Spleen (tissue), 11 donors: Measurements from ENCODE around the gene ATG10. TPM values are rescaled to one million over a fixed set of nuclear protein-coding genes. Genes with fewer than 3 reads are reported as not detected.
"Not testable (repeated sequence)": the region's sequence is repeated elsewhere in the genome, so short reads cannot be mapped to it uniquely, and the experiment has no call there.

Experiments used
- DNase-seq: peaks from one replicate; pipeline ENCODE4 v3.0.0-alpha.2; 2020
- H3K27ac ChIP-seq, 8 donors: fragments of 200-600 bp; sonication (generic) in 7 of 8; 1 replicate in 4 of 8; 2 replicates in 4 of 8; pipeline versions ENCODE4 v1.5.0 to v1.8.0; 2016 to 2021; ENCODE audit warnings: inconsistent platforms in 4 of 8, mild to moderate bottlenecking in 4 of 8, moderate library complexity in 1 of 8
- H3K27me3 ChIP-seq, 7 donors: fragments of 200-600 bp; sonication (generic) in 6 of 7; replicated peaks in 1 of 7; 1 replicate in 4 of 7; 2 replicates in 3 of 7; pipeline versions ENCODE4 v1.5.0 to v1.8.0; 2016 to 2021; ENCODE audit warnings: inconsistent platforms in 3 of 7, mild to moderate bottlenecking in 1 of 7
- H3K36me3 ChIP-seq, 6 donors: fragments of 200-600 bp; sonication (generic) in 5 of 6; 1 replicate in 4 of 6; 2 replicates in 2 of 6; pipeline versions ENCODE4 v1.5.0 to v1.8.0; 2016 to 2021; ENCODE audit warnings: inconsistent platforms in 2 of 6
- H3K4me1 ChIP-seq, 6 donors: fragments of 200-600 bp; sonication (generic) in 5 of 6; 1 replicate in 3 of 6; 2 replicates in 3 of 6; pipeline versions ENCODE4 v1.5.0 to v1.8.0; 2016 to 2021; ENCODE audit warnings: inconsistent platforms in 3 of 6
- H3K4me3 ChIP-seq, 8 donors: fragments of 200-600 bp; sonication (generic) in 7 of 8; 1 replicate in 4 of 8; 2 replicates in 4 of 8; pipeline versions ENCODE4 v1.5.0 to v1.8.0; 2016 to 2021; ENCODE audit warnings: inconsistent platforms in 4 of 8, mild to moderate bottlenecking in 4 of 8, moderate library complexity in 2 of 8
- H3K9me3 ChIP-seq, 8 donors: fragments of 200-600 bp; sonication (generic) in 7 of 8; 1 replicate in 4 of 8; 2 replicates in 4 of 8; pipeline versions ENCODE4 v1.5.0 to v1.8.0; 2016 to 2021; ENCODE audit warnings: inconsistent platforms in 4 of 8
- POLR2A ChIP-seq, 3 donors: fragments of 450-650 bp; IDR thresholded peaks; one replicate each; pipeline ENCODE4 v1.5.1; 2017; ENCODE audit warnings: antibody characterized with exemption in 3 of 3, mild to moderate bottlenecking in 1 of 3
- POLR2AphosphoS5 ChIP-seq, 3 donors: sonication (generic); formaldehyde crosslinking; IDR thresholded peaks; one replicate each; pipeline ENCODE4 v1.5.1; 2017; ENCODE audit warnings: antibody characterized with exemption in 3 of 3
- WGBS, 5 donors: extraction: QIAGEN DNeasy Blood & Tissue Kit in 3 of 5; methylation state at CpG; one replicate each; pipeline versions ENCODE4 v1.1.5 to v1.1.7; 2013 to 2018; 5-methylcytosine and 5-hydroxymethylcytosine counted together
- intact Hi-C: fragments of 100-400 bp; cut with DNase I; formaldehyde crosslinking; loops from one replicate; pipeline ENCODE4 v1.15.0; 2023; ENCODE audit warnings: low total_unique reads
- polyA plus RNA-seq, 3 donors: library from polyadenylated mRNA; stranded (reverse); fragments of 200-250 nt; gene quantifications; one replicate each; pipeline ENCODE4 v1.2.1, GENCODE V29; 2013
- total RNA-seq, 7 donors: library from RNA; depleted of rRNA in 3 of 7; stranded (reverse); fragments of >200 nt in 3 of 7; fragmentation: NEBNext Ultra II Directional in 4 of 7; extraction: Animal tissue kit (Norgen Biotek cat#: 25700) in 4 of 7; gene quantifications; one replicate each; pipeline versions ENCODE4 v1.1.0 to v1.2.1, GENCODE V29; 2016 to 2021
- TF ChIP-seq, protein P1 (sequence below), 11 experiments: fragments of 200-600 bp in 7 of 11; fragments of 450-650 bp in 4 of 11; sonication (generic) in 4 of 11; IDR thresholded peaks in 8 of 11; conservative IDR thresholded peaks in 3 of 11; 1 replicate in 7 of 11; 2 replicates in 4 of 11; pipeline versions ENCODE4 v1.4.0 to v1.8.0; 2016 to 2021; ENCODE audit warnings: antibody characterized with exemption in 11 of 11, inconsistent platforms in 4 of 11, mild to moderate bottlenecking in 1 of 11
- donor health status: healthy with polysubstance abuse.
- donor health status: DM: no; HTN: no; CAD: no; lungs with moderate emphysema.
- donor health status: DM: no; HTN: no; CAD: no.
- donor health status: Bipolar disorder and iron deficiency.
- donor health status: healthy.
- donor health status: DM: no; HTN: no; CAD: no.
- donor health status: DM: yes; HTN: yes; CAD: no.

ATG10 gene
- total and polyA plus RNA-seq, 10 donors = 1.7 to 9.1 (median 5.0) TPM

DNA sequence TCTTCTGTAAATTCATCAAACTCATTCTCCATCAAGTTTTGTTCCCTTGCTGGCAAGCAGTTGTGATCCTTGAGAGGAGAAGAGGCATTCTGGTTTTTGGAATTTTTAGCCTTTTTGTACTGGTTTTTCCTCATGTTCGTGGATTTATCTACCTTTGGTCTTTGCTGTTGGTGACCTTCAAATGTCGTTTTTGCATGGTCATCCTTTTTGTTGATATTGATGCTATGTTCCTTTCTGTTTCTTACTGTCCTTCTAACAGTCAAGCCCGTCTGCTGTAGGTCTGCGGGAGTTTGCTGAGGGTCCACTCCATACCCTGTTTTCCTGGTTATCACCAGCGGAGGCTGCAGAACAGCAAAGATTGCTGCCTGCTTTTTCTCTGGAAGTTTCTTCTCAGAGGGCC is 165.4 kb downstream of the ATG10 start:
- Histone ChIP-seq H3K27me3 (no peaks in the 10 kb centered on the region), H3K4me1 (no peaks in the 10 kb centered on the region), H3K36me3 (no peaks in the 10 kb centered on the region), H3K4me3 (no peak overlapping the region), H3K27ac (no peak overlapping the region), H3K9me3 (peaks cover 0 to 39% (median 28%) of the 10 kb centered on the region in 8 donors)
- 92 to 97% (median 96%) methylated on average over 5 of the region's 5 CpGs for WGBS, 5 donors
- DNase-seq = no peak
- TF ChIP-seq, protein P1, sequence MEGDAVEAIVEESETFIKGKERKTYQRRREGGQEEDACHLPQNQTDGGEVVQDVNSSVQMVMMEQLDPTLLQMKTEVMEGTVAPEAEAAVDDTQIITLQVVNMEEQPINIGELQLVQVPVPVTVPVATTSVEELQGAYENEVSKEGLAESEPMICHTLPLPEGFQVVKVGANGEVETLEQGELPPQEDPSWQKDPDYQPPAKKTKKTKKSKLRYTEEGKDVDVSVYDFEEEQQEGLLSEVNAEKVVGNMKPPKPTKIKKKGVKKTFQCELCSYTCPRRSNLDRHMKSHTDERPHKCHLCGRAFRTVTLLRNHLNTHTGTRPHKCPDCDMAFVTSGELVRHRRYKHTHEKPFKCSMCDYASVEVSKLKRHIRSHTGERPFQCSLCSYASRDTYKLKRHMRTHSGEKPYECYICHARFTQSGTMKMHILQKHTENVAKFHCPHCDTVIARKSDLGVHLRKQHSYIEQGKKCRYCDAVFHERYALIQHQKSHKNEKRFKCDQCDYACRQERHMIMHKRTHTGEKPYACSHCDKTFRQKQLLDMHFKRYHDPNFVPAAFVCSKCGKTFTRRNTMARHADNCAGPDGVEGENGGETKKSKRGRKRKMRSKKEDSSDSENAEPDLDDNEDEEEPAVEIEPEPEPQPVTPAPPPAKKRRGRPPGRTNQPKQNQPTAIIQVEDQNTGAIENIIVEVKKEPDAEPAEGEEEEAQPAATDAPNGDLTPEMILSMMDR (IDR thresholded peaks at IDR 0.05 in 8 of 11, conservative IDR thresholded peaks at IDR 0.05 in 3 of 11) = no peak
- TF ChIP-seq POLR2A (IDR thresholded peaks at IDR 0.05) (no peak), POLR2AphosphoS5 (IDR thresholded peaks at IDR 0.05) (no peak)
- intact Hi-C loops = no loop called here

DNA sequence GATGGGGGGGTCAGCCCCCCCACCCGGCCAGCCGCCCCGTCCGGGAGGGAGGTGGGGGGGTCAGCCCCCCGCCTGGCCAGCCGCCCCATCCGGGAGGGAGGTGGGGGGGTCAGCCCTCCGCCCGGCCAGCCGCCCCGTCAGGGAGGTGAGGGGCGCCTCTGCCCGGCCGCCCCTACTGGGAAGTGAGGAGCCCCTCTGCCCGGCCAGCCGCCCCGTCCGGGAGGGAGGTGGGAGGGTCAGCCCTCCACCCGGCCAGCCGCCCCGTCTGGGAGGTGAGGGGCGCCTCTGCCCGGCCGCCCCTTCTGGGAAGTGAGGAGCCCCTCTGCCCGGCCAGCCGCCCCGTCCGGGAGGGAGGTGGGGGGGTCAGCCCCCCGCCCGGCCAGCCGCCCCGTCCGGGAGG is 168.0 kb downstream of the ATG10 start:
- peaks cover 0 to 35% (median 26%) of the 10 kb centered on the region in 8 donors for H3K9me3 ChIP-seq
- DNase-seq, H3K27me3 ChIP-seq, intact Hi-C loops, H3K4me1 ChIP-seq, H3K36me3 ChIP-seq, H3K4me3 ChIP-seq, H3K27ac ChIP-seq: not testable (repeated sequence)
- 91 to 100% (median 100%) methylated on average over 2 to 17 of the region's 33 CpGs; no CpG with 5 or more reads in 2 of the 5 donors for WGBS, 5 donors

DNA sequence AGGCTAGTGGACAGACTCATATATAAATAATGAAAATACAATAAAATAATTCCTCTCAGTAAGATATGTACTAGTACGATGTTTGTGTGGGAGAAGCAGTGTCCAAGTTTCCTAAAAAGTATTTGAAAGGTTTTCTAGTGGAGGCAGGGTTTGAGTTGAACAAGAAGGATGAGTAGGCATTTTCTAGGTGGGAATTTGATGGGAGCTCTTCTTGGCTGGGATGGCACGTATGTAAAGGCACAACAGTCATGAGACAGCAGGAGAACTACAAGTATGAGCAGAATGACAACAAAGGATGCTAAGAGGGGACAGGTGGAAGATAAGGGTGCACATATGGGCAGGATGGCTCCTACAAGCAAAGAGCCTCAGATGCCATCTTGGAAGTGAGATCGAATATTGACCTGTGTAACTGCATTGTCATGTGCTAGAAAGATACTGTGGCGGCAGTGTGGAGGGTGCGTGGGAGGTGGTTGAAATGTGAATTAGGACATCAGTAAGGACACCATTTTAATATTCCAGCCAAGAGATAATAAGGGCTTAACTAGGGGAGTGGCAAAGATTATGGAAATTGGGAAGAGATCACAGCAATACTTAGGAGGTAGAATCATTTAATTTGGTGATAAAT is 170.5 kb downstream of the ATG10 start:
- H3K27ac ChIP-seq = no peak overlapping the region
- no peak for DNase-seq
- TF ChIP-seq, protein P1 (IDR thresholded peaks at IDR 0.05 in 8 of 11, conservative IDR thresholded peaks at IDR 0.05 in 3 of 11) = no peak
- TF ChIP-seq POLR2A (IDR thresholded peaks at IDR 0.05) (no peak), POLR2AphosphoS5 (IDR thresholded peaks at IDR 0.05) (no peak)
- peaks cover 0 to 18% (median 9%) of the 10 kb centered on the region in 8 donors for H3K9me3 ChIP-seq
- H3K36me3 ChIP-seq = no peaks in the 10 kb centered on the region
- intact Hi-C loops = no loop called here
- 94 to 99% (median 97%) methylated on average over 5 of the region's 5 CpGs for WGBS, 5 donors
- H3K4me1 ChIP-seq = no peaks in the 10 kb centered on the region
- no peak overlapping the region for H3K4me3 ChIP-seq
- no peaks in the 10 kb centered on the region for H3K27me3 ChIP-seq

DNA sequence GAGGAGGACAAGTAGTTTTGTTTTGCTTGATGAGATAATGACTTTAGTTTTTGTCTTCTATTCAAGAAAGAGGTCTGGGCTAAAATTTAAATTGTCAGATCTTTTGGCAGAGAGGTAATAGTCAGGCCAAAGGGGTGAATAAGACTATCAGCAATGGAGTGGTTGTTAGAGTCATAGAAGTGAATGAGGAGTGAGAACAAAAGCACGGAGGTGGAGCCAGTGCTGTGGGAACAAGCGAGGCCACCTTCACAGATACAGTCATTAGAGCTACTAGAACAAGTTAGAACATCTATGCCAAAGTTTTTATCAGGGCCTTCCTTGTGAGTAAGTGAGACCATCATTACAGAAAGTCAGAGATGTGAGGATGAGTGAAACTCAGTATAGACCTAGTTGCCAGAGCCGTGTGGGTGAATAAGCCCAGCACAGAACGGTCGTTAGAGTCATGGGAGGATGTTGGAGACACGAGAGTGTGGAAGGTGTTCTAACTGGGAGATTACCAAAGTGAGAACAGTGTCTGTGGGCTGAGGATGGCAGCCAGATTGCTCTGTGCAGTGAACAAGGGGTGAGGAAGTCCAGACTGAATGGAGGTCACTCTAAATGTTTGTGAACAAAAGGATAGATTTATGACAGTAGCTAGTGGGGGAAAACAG is 171.2 kb downstream of the ATG10 start:
- 87 to 94% (median 92%) methylated on average over 6 of the region's 6 CpGs for WGBS, 5 donors
- TF ChIP-seq POLR2A (IDR thresholded peaks at IDR 0.05) = no peak
- TF ChIP-seq, protein P1 (IDR thresholded peaks at IDR 0.05 in 8 of 11, conservative IDR thresholded peaks at IDR 0.05 in 3 of 11) = no peak
- no peak for TF ChIP-seq POLR2AphosphoS5 (IDR thresholded peaks at IDR 0.05)

More for the DNA sequence above, 171.2 kb downstream of the ATG10 start:
- H3K27me3 ChIP-seq = no peaks in the 10 kb centered on the region
- no peak overlapping the region for H3K27ac ChIP-seq
- H3K4me3 ChIP-seq = no peak overlapping the region
- peaks cover 0 to 18% (median 9%) of the 10 kb centered on the region in 8 donors for H3K9me3 ChIP-seq
- intact Hi-C loops = no loop called here
- H3K36me3 ChIP-seq = no peaks in the 10 kb centered on the region
- no peak for DNase-seq
- no peaks in the 10 kb centered on the region for H3K4me1 ChIP-seq
